ENCODE measurements around the gene RABEP2.

The RABEP2 gene

DNA sequence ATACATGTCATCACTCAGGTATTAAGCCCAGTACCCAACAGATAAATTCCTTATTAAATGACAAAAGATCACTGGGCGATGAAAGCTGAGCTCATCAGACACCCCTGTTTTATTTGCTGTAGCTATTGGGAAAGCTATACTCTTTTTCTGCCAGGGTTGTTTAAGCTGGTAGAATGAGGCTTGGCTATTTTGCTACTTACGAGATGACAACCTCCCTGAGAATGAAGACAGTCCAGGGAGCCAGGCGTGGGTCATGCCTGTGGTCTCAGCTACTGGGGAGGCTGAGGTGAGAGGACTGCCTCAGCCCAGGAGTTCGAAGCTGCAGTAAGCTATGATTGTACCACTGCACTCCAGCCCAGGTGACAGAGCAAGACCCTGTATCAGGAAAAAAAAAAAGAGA is 65.7 kb downstream of the RABEP2 start:
- DNase-seq (ENCODE audit: low spot score): no peak
- FAIRE-seq: no peak

DNA sequence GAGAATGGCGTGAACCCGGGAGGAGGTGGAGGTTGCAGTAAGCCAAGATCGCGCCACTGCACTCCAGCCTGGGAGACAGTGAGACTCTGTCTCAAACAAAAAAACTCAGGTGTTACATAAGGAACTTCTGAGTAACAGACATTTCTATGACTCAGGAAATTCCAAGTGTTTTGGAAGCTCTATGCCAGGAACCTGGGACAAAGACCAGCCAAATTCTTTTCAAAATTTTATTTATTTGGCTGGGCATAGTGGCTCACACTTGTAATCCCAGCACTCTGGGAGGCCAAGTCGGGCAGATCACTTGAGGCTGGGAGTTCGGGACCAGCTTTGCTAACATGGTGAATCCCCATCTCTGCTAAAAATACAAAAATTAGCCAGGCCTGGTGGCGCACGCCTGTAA is 66.6 kb downstream of the RABEP2 start:
- DNase-seq (ENCODE audit: low spot score) (no peak), FAIRE-seq (no peak)

All from urothelium cell line (cell line).